GM23338 (cell line): ENCODE results near the gene LCOR. TPM values are rescaled to one million over a fixed set of nuclear protein-coding genes. Genes with fewer than 3 reads are reported as not detected.

ENCODE experiments used
- ATAC-seq: fragments of 200-7000 bp; cut with Tn5 transposase; 3 replicates; pipeline ENCODE4 v1.9.1; 2020
- DNase-seq: peaks from one replicate; pipeline ENCODE4 v3.0.0-alpha.2; 2015; ENCODE audit warnings: low spot score
- H2AFZ ChIP-seq: fragments of 200-600 bp; sonication (generic); 2 replicates; pipeline ENCODE4 v1.8.0; 2016; ENCODE audit warnings: antibody characterized with exemption, mild to moderate bottlenecking, moderate library complexity
- H3F3A ChIP-seq: fragments of 200-600 bp; sonication (generic); replicated peaks from 2 replicates; pipeline ENCODE4 v1.8.0; 2017; ENCODE audit warnings: antibody characterized with exemption, mixed run types, low read depth
- H3K27ac ChIP-seq: fragments of 200-600 bp; sonication (generic); 2 replicates; pipeline ENCODE4 v1.6.1; 2016; ENCODE audit warnings: low read depth
- H3K27me3 ChIP-seq: fragments of 200-600 bp; sonication (generic); 2 replicates; pipeline ENCODE4 v1.8.0; 2016; ENCODE audit warnings: mild to moderate bottlenecking, mixed run types, moderate library complexity; ENCODE audit not compliant: insufficient read depth
- H3K36me3 ChIP-seq: fragments of 200-600 bp; sonication (generic); 2 replicates; pipeline ENCODE4 v1.8.0; 2016; ENCODE audit warnings: mild to moderate bottlenecking; ENCODE audit not compliant: insufficient read depth
- H3K4me1 ChIP-seq: fragments of 200-600 bp; sonication (generic); 2 replicates; pipeline ENCODE4 v1.8.0; 2016; ENCODE audit warnings: mild to moderate bottlenecking, moderate library complexity; ENCODE audit not compliant: insufficient read depth
- H3K4me2 ChIP-seq: fragments of 200-600 bp; sonication (generic); 2 replicates; pipeline ENCODE4 v1.7.1; 2017; ENCODE audit warnings: mixed run types
- H3K4me3 ChIP-seq: fragments of 200-600 bp; sonication (generic); 2 replicates; pipeline ENCODE4 v1.6.1; 2016; ENCODE audit warnings: mixed run types
- H3K79me2 ChIP-seq: fragments of 200-600 bp; sonication (generic); replicated peaks from 2 replicates; pipeline ENCODE4 v1.8.0; 2017; ENCODE audit warnings: mild to moderate bottlenecking; ENCODE audit not compliant: insufficient read depth
- H3K9me2 ChIP-seq: fragments of 200-600 bp; sonication (generic); 2 replicates; pipeline ENCODE4 v1.8.0; 2017; ENCODE audit not compliant: insufficient read depth
- H4K20me1 ChIP-seq: fragments of 200-600 bp; sonication (generic); replicated peaks from 2 replicates; pipeline ENCODE4 v1.8.0; 2017; ENCODE audit warnings: mild to moderate bottlenecking; ENCODE audit not compliant: insufficient read depth
- H3K27ac Mint-ChIP-seq: 2 replicates; pipeline ENCODE4 v1.8.0; 2020; ENCODE audit warnings: inconsistent platforms, mild to moderate bottlenecking, moderate library complexity, mixed read lengths
- H3K27me3 Mint-ChIP-seq: 3 replicates; pipeline ENCODE4 v1.8.0; 2022; ENCODE audit warnings: low read depth, mild to moderate bottlenecking, moderate library complexity, mixed read lengths, inconsistent platforms; ENCODE audit not compliant: insufficient read depth, poor library complexity
- H3K36me3 Mint-ChIP-seq: 3 replicates; pipeline ENCODE4 v1.8.0; 2021; ENCODE audit warnings: low read depth, mild to moderate bottlenecking, inconsistent platforms, moderate library complexity, mixed read lengths
- H3K4me1 Mint-ChIP-seq: 3 replicates; pipeline ENCODE4 v1.8.0; 2020; ENCODE audit warnings: mild to moderate bottlenecking, inconsistent platforms, mixed read lengths
- H3K4me3 Mint-ChIP-seq: 3 replicates; pipeline ENCODE4 v1.8.0; 2021; ENCODE audit warnings: moderate library complexity, mild to moderate bottlenecking, inconsistent platforms, mixed read lengths
- H3K9me3 Mint-ChIP-seq: 3 replicates; pipeline ENCODE4 v1.8.0; 2020; ENCODE audit warnings: moderate library complexity, mild to moderate bottlenecking, inconsistent platforms, mixed read lengths
- CTCF ChIP-seq, 2 experiments: fragments of 200-600 bp in 1 of 2; sonication (generic) in 1 of 2; conservative IDR thresholded peaks; 2 replicates each; pipeline versions ENCODE4 v1.5.1 to v1.6.1; 2016 to 2017; ENCODE audit warnings: antibody characterized with exemption in 2 of 2, low read depth in 2 of 2, mild to moderate bottlenecking in 2 of 2, moderate library complexity in 1 of 2
- EZH2 ChIP-seq: fragments of 200-600 bp; sonication (generic); IDR thresholded peaks from one replicate; pipeline ENCODE4 v1.8.0; 2017; ENCODE audit warnings: antibody characterized with exemption, mild to moderate bottlenecking, low read depth; ENCODE audit not compliant: unreplicated experiment
- EZH2phosphoT487 ChIP-seq: fragments of 200-600 bp; sonication (generic); IDR thresholded peaks from one replicate; pipeline ENCODE4 v1.8.1; 2018; ENCODE audit warnings: antibody characterized with exemption; ENCODE audit not compliant: unreplicated experiment
- JUNB ChIP-seq: IDR thresholded peaks from one replicate; pipeline ENCODE4 v1.6.1; 2016; ENCODE audit warnings: antibody characterized with exemption; ENCODE audit not compliant: unreplicated experiment
- NANOG ChIP-seq: IDR thresholded peaks from 2 replicates; pipeline ENCODE4 v1.6.1; 2016; ENCODE audit warnings: antibody characterized with exemption, borderline replicate concordance
- STAT1 ChIP-seq: IDR thresholded peaks from one replicate; pipeline ENCODE4 v1.6.1; 2016; ENCODE audit warnings: antibody characterized with exemption; ENCODE audit not compliant: unreplicated experiment
- ZNF114 ChIP-seq: fragments of 250-450 bp; sonication (Bioruptor Pico); IDR thresholded peaks from 2 replicates; pipeline ENCODE4 v1.5.0; 2020; ENCODE audit warnings: mild to moderate bottlenecking, moderate library complexity
- ZNF331 ChIP-seq: fragments of 250-450 bp; sonication (Bioruptor Pico); IDR thresholded peaks from 2 replicates; pipeline ENCODE4 v1.5.0; 2020; ENCODE audit warnings: low read depth, mild to moderate bottlenecking, moderate library complexity
- polyA plus RNA-seq: library from polyadenylated mRNA; unstranded; fragments of >200 nt; fragmentation: Nextera tagmentation; extraction: Ambion mirVana; gene quantifications from 2 replicates; pipeline ENCODE4 v1.2.1, GENCODE V29; 2016
- total RNA-seq: library from RNA; depleted of rRNA; stranded (reverse); fragments of >200 nt; shearing (Covaris generic); gene quantifications from 2 replicates; pipeline ENCODE4 v1.2.3, GENCODE V29; 2014

LCOR gene
- total and polyA plus RNA-seq, 2 experiments from 2014 or later = 6.9 to 14.9 TPM

GRCh38 chr10:96842896-96843723, 11.0 kb downstream of the LCOR start (continued):
- TF ChIP-seq JUNB (no peak), ZNF114 (CRISPR knock-in tag) (no peak), EZH2 (no peak), CTCF (conservative IDR thresholded peaks at IDR 0.05; ENCODE audit: low read depth in 2 of 2) (no peak), NANOG (no peak), STAT1 (no peak)

GRCh38 chr10:96843823-96844222, 11.7 kb downstream of the LCOR start:
- Histone ChIP-seq H3K9me2 (no peaks in the 10 kb centered on the region), H3K4me2 (no peak overlapping the region), H3K27ac (no peak overlapping the region), H3F3A (no peaks in the 10 kb centered on the region), H3K36me3 (no peaks in the 10 kb centered on the region), H3K4me1 (peaks cover 14% of the 10 kb centered on the region), H3K4me3 (no peak overlapping the region), H4K20me1 (peaks cover 10% of the 10 kb centered on the region; the same call in 1 of the 2 replicates), H3K27me3 (no peaks in the 10 kb centered on the region), H2AFZ (no peak overlapping the region), H3K79me2 (peaks cover 91% of the 10 kb centered on the region)
- DNase-seq (no peak), ATAC-seq (no peak)
- H3K27ac Mint-ChIP-seq = no peak overlapping the region
- H3K4me1 Mint-ChIP-seq = peaks cover 46% of the 10 kb centered on the region
- no peaks in the 10 kb centered on the region; the same call in 2 of the 3 replicates for H3K36me3 Mint-ChIP-seq
- no peaks in the 10 kb centered on the region for H3K9me3 Mint-ChIP-seq
- no peak for TF ChIP-seq NANOG
- no peak for TF ChIP-seq ZNF114 (CRISPR knock-in tag)
- no peak for TF ChIP-seq CTCF (conservative IDR thresholded peaks at IDR 0.05; ENCODE audit: low read depth in 2 of 2)
- H3K27me3 Mint-ChIP-seq = peaks cover 4% of the 10 kb centered on the region
- no peak overlapping the region; the same call in 2 of the 3 replicates for H3K4me3 Mint-ChIP-seq

- DNase-seq (no peak), ATAC-seq (no peak)
- Histone ChIP-seq H3K4me3 (no peak overlapping the region), H3K27me3 (no peaks in the 10 kb centered on the region), H2AFZ (no peak overlapping the region), H4K20me1 (peaks cover 2% of the 10 kb centered on the region; the same call in 1 of the 2 replicates), H3K4me2 (no peak overlapping the region), H3K27ac (no peak overlapping the region), H3K79me2 (peaks cover 91% of the 10 kb centered on the region), H3F3A (no peaks in the 10 kb centered on the region), H3K4me1 (peaks cover 14% of the 10 kb centered on the region), H3K9me2 (no peaks in the 10 kb centered on the region), H3K36me3 (no peaks in the 10 kb centered on the region)
- Mint-ChIP-seq H3K27ac (no peak overlapping the region), H3K9me3 (no peaks in the 10 kb centered on the region), H3K4me1 (peaks cover 44% of the 10 kb centered on the region), H3K4me3 (no peak overlapping the region), H3K27me3 (peaks cover 4% of the 10 kb centered on the region), H3K36me3 (no peaks in the 10 kb centered on the region; the same call in 2 of the 3 replicates)
- TF ChIP-seq EZH2phosphoT487 (no peak), ZNF331 (CRISPR knock-in tag) (no peak), EZH2 (no peak)
These were observed 14.3 kb downstream of the LCOR start for GRCh38 chr10:96846395-96846794.
